Smooth muscle cell (in vitro differentiated cells): ENCODE results near the gene ASMTL. TPM values are rescaled to one million over a fixed set of nuclear protein-coding genes. Genes with fewer than 3 reads are reported as not detected.

Experiments
- DNase-seq: peaks from one replicate; lab custom pipeline; 2025; ENCODE audit not compliant: unreplicated experiment; lab: John Stamatoyannopoulos, UW
- H2AFZ ChIP-seq: fragments of 200-600 bp; sonication (generic); 2 replicates; pipeline ENCODE4 v1.6.0; 2016; ENCODE audit warnings: antibody characterized with exemption, low read depth, mild to moderate bottlenecking
- H3F3A ChIP-seq: fragments of 200-600 bp; sonication (generic); 2 replicates; pipeline ENCODE4 v1.6.0; 2017; ENCODE audit warnings: antibody characterized with exemption, low read depth
- H3K27ac ChIP-seq: fragments of 200-600 bp; sonication (generic); 2 replicates; pipeline ENCODE4 v1.5.1; 2016; ENCODE audit warnings: low read depth, mild to moderate bottlenecking
- H3K27me3 ChIP-seq: fragments of 200-600 bp; sonication (generic); 2 replicates; pipeline ENCODE4 v1.6.1; 2016; ENCODE audit warnings: low read depth, mild to moderate bottlenecking
- H3K36me3 ChIP-seq: fragments of 200-600 bp; sonication (generic); 2 replicates; pipeline ENCODE4 v1.5.1; 2016; ENCODE audit warnings: low read depth
- H3K4me1 ChIP-seq: fragments of 200-600 bp; sonication (generic); 2 replicates; pipeline ENCODE4 v1.5.1; 2016; ENCODE audit warnings: low read depth
- H3K4me2 ChIP-seq: fragments of 200-600 bp; sonication (generic); 2 replicates; pipeline ENCODE4 v1.6.0; 2016; ENCODE audit warnings: mild to moderate bottlenecking
- H3K4me3 ChIP-seq: fragments of 200-600 bp; sonication (generic); 2 replicates; pipeline ENCODE4 v1.5.1; 2016; ENCODE audit warnings: mild to moderate bottlenecking
- H3K79me2 ChIP-seq: fragments of 200-600 bp; sonication (generic); 2 replicates; pipeline ENCODE4 v1.6.0; 2016; ENCODE audit warnings: low read depth, mild to moderate bottlenecking
- H3K9ac ChIP-seq: fragments of 200-600 bp; sonication (generic); 2 replicates; pipeline ENCODE4 v1.6.0; 2016; ENCODE audit warnings: low read depth
- H3K9me3 ChIP-seq: fragments of 200-600 bp; sonication (generic); replicated peaks from 2 replicates; pipeline ENCODE4 v1.5.1; 2016; ENCODE audit warnings: low read depth
- H4K20me1 ChIP-seq: fragments of 200-600 bp; sonication (generic); 2 replicates; pipeline ENCODE4 v1.6.0; 2016; ENCODE audit warnings: low read depth
- CTCF ChIP-seq: fragments of 200-600 bp; sonication (generic); IDR thresholded peaks from 2 replicates; pipeline ENCODE4 v1.5.1; 2017; ENCODE audit warnings: borderline replicate concordance, mild to moderate bottlenecking, antibody characterized with exemption; ENCODE audit not compliant: insufficient read depth, poor library complexity, severe bottlenecking
- WGBS: methylation state at CpG from one replicate; pipeline ENCODE4 v1.1.7; 2016; ENCODE audit warnings: low lambda C conversion rate; 5-methylcytosine and 5-hydroxymethylcytosine counted together
- polyA plus RNA-seq: library from polyadenylated mRNA; unstranded; fragments of >200 nt; fragmentation: Nextera tagmentation; extraction: Ambion mirVana; gene quantifications from 2 replicates; pipeline ENCODE4 v1.2.1, GENCODE V29; 2016
- total RNA-seq: library from RNA; depleted of rRNA; stranded (reverse); fragments of >200 nt; gene quantifications from 2 replicates; pipeline ENCODE4 v1.2.3, GENCODE V29; 2014

ASMTL gene
- total and polyA plus RNA-seq, 2 experiments from 2014 or later: 20.0 to 50.5 TPM

GRCh38 chrX:1389181-1389992 lies 63.3 kb downstream of the ASMTL start:
- DNase-seq: no peak
- H3K4me2 ChIP-seq: peak overlapping the region; percentile 98
- H3K79me2 ChIP-seq: peaks cover 57% of the 10 kb centered on the region
- WGBS: 94% methylated on average over 51 of the region's 51 CpGs
- H3K4me1 ChIP-seq: peaks cover 15% of the 10 kb centered on the region
- H3K9ac ChIP-seq: no peak overlapping the region
- no peak for TF ChIP-seq CTCF
- H3F3A ChIP-seq: peaks cover 22% of the 10 kb centered on the region
- H2AFZ ChIP-seq: no peak overlapping the region
- no peaks in the 10 kb centered on the region for H3K27me3 ChIP-seq
- peaks cover 11% of the 10 kb centered on the region for H3K36me3 ChIP-seq
- no peak overlapping the region for H3K4me3 ChIP-seq
- peaks cover 73% of the 10 kb centered on the region for H4K20me1 ChIP-seq
- H3K27ac ChIP-seq: no peak overlapping the region
- H3K9me3 ChIP-seq: no peaks in the 10 kb centered on the region

GRCh38 chrX:1388651-1389050 lies 64.1 kb downstream of the ASMTL start:
- peaks cover 11% of the 10 kb centered on the region for H3K36me3 ChIP-seq
- H3K79me2 ChIP-seq: peaks cover 57% of the 10 kb centered on the region
- H3K4me1 ChIP-seq: peaks cover 15% of the 10 kb centered on the region
- DNase-seq: no peak
- no peaks in the 10 kb centered on the region for H3K9me3 ChIP-seq
- peaks cover 22% of the 10 kb centered on the region for H3F3A ChIP-seq
- H3K4me3 ChIP-seq: no peak overlapping the region
- WGBS: over 99% methylated on average over 4 of the region's 4 CpGs
- H3K4me2 ChIP-seq: peak overlapping the region; percentile 32
- H3K9ac ChIP-seq: no peak overlapping the region
- peaks cover 79% of the 10 kb centered on the region for H4K20me1 ChIP-seq
- no peaks in the 10 kb centered on the region for H3K27me3 ChIP-seq
- H2AFZ ChIP-seq: no peak overlapping the region
- peak overlapping the region; percentile 7 for H3K27ac ChIP-seq
- TF ChIP-seq CTCF: no peak

GRCh38 chrX:1387141-1387776 lies 65.5 kb downstream of the ASMTL start:
- Histone ChIP-seq H3K4me2 (no peak overlapping the region), H3K4me3 (no peak overlapping the region), H3K27me3 (no peaks in the 10 kb centered on the region), H4K20me1 (peaks cover 90% of the 10 kb centered on the region), H2AFZ (no peak overlapping the region), H3K9me3 (no peaks in the 10 kb centered on the region), H3K9ac (no peak overlapping the region), H3K27ac (no peak overlapping the region), H3K4me1 (peaks cover 12% of the 10 kb centered on the region), H3K79me2 (peaks cover 49% of the 10 kb centered on the region), H3K36me3 (peaks cover 11% of the 10 kb centered on the region), H3F3A (peaks cover 25% of the 10 kb centered on the region)
- no peak for TF ChIP-seq CTCF
- WGBS: 97% methylated on average over 41 of the region's 43 CpGs
- DNase-seq: no peak
